Suppressor macrophage (primary cell): ENCODE results near the gene ERBB2.

Experiments
- DNase-seq, 4 experiments: peaks; one replicate each; pipeline ENCODE4 v3.0.0-alpha.2; 2020 to 2022

ERBB2 gene

DNA sequence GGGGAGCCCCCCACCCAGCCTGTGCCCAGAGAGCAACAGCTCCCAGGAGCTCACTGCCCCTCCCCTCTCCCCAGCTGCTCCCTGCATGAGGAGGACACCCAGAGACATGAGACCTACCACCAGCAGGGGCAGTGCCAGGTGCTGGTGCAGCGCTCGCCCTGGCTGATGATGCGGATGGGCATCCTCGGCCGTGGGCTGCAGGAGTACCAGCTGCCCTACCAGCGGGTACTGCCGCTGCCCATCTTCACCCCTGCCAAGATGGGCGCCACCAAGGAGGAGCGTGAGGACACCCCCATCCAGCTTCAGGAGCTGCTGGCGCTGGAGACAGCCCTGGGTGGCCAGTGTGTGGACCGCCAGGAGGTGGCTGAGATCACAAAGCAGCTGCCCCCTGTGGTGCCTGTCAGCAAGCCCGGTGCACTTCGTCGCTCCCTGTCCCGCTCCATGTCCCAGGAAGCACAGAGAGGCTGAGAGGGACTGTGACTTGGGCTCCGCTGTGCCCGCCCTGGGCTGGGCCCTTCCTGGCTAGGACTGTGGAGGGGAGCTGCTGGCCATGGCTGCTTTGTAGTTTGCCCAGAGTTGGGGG is 34.1 kb upstream of the ERBB2 start:
- DNase-seq, result no peak

DNA sequence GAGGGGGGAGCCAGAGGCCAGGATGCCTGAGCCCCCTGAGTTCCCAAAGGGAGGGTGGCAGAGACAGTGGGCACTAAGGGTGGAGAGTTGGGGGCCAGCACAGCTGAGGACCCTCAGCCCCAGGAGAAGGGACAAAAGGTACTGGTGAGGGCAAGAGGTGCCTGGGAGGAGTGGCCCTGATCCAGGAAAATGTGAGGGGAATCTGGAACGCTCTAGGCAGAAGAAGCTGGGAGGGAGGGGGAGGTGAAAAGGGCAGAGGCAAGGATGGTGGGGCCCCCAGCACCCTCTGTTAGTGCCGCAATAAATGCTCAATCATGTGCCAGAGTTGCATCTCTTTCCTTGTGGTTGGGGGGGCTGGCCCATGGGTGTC is 33.6 kb upstream of the ERBB2 start:
- DNase-seq, result no peak

DNA sequence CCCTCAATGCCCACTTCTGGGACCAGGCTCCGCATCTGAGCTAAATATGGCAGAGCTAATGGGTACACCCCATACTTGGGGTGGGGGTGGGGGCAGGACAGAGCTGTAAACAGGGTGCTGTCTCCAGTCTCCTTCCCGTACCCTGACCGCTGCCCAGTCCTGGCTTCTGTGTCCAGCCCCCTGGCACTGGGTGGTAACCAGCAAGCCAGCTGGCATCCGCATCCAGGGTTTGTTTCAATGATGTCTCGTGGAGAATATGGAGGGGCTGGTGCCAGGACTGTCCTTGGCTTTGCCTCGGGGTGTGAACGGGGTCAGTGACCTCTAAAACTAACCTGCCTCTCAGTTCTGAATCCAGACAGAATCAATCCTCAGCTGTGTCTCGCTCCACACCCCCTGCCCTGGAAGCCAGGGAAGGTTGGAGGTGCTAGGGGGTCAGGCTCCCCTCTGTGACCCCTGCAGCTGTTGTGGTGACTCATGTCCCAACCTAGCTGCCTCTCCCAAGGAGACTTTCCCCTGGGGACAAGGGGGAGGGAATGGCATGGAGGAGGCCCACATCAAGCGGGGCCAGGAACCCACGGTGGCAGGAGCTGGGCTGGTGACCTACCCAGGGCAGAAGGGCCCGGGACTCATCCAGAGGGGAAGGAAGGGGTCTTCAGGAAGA is 33.1 kb upstream of the ERBB2 start:
- DNase-seq, result no peak

DNA sequence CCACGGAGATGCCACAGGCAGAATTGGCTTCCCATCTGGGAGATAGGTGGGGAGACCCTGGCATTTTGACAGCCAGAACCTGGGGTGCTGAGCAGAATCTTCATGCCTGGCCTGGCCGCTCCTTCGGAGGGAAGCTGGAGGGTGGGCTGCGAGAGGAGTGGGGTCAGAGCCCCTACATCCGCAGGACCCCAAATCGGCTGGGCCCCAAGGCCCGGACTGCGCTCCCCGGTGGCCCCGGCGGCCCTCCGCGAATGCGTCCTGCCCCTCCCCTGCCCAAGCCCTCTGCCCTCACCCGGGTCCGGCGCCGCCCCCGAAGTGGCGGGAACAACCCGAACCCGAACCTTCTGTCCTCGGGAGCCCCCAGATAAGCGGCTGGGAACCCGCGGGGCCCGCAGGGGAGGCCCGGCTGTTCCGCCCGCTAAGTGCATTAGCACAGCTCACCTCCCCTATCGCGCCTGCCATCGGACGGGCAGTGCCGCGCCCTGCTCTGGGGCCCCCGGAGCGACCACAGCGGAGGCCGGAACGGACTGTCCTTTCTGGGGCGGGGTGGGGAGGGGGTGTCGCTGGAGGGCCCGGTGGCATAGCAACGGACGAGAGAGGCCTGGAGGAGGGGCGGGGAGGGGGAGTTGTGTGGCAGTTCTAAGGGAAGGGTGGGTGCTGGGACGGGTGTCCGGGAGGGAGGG is 32.5 kb upstream of the ERBB2 start:
- peak in 1 of 4 experiments; percentile 23 for DNase-seq

DNA sequence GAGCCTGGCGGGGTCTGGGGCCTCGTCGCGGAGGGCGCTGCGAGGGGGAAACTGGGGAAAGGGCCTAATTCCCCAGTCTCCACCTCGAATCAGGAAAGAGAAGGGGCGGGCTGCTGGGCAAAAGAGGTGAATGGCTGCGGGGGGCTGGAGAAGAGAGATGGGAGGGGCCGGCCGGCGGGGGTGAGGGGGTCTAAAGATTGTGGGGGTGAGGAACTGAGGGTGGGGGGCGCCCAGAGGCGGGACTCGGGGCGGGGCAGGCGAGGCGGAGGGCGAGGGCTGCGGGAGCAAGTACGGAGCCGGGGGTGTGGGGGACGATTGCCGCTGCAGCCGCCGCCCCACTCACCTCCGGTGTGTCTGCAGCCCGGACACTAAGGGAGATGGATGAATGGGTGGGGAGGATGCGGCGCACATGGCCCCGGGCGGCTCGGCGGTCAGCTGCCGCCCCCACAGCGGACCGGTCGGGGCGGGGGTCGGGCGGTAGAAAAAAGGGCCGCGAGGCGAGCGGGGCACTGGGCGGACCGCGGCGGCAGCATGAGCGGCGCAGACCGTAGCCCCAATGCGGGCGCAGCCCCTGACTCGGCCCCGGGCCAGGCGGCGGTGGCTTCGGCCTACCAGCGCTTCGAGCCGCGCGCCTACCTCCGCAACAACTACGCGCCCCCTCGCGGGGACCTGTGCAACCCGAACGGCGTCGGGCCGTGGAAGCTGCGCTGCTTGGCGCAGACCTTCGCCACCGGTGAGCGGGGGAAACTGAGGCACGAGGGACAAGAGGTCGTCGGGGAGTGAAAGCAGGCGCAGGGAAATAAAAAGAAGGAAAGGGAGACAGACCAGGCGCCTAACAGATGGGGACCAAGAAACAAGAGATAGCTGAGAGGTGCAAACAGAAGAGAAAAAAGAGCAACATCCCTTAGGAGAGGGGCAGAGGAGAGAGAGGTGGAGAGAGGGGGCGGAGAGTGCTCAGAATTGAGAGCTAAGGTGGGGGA is 31.6 kb upstream of the ERBB2 start, which contains the start of gene PNMT:
Gene PNMT, plus strand, starts transcription at position 509 of the 980 bp plus-strand sequence. Its CDS starts 23 bp downstream, at position 532.
- DNase-seq, result peak; percentile 52 to 85 (median 66)

DNA sequence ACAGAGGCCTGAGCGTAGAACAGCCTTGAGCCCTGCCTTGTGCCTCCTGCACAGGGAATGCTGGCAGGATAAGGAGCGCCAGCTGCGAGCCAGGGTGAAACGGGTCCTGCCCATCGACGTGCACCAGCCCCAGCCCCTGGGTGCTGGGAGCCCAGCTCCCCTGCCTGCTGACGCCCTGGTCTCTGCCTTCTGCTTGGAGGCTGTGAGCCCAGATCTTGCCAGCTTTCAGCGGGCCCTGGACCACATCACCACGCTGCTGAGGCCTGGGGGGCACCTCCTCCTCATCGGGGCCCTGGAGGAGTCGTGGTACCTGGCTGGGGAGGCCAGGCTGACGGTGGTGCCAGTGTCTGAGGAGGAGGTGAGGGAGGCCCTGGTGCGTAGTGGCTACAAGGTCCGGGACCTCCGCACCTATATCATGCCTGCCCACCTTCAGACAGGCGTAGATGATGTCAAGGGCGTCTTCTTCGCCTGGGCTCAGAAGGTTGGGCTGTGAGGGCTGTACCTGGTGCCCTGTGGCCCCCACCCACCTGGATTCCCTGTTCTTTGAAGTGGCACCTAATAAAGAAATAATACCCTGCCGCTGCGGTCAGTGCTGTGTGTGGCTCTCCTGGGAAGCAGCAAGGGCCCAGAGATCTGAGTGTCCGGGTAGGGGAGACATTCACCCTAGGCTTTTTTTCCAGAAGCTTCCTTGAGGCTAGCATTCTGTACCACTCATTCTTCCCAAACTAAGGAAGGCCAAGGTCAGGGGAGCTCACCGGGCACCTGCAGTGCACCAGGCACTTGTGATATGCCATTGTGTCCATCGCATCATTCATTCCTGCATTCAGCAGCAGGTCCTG is 29.7 kb upstream of the ERBB2 start:
- DNase-seq, result no peak

DNA sequence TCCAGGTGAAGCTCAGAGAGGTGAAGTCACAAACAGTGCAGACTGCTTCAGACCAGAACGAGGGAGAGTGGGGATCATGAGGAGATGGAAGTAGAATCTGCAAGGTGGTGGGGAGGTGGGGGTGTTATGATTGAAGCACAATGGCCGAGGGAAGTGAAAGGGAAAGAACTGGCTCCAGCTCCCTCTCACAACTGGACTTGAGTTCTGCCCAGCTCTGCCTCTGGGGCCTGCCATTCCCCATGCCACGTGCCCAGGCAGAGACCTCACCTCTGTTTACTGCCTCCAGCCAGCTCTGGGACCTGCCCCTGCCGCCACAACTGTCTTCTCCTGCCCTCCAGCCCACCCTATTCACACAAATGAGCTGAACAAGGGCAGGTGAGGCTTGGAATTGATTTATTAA is 29.1 kb upstream of the ERBB2 start:
- no peak for DNase-seq

DNA sequence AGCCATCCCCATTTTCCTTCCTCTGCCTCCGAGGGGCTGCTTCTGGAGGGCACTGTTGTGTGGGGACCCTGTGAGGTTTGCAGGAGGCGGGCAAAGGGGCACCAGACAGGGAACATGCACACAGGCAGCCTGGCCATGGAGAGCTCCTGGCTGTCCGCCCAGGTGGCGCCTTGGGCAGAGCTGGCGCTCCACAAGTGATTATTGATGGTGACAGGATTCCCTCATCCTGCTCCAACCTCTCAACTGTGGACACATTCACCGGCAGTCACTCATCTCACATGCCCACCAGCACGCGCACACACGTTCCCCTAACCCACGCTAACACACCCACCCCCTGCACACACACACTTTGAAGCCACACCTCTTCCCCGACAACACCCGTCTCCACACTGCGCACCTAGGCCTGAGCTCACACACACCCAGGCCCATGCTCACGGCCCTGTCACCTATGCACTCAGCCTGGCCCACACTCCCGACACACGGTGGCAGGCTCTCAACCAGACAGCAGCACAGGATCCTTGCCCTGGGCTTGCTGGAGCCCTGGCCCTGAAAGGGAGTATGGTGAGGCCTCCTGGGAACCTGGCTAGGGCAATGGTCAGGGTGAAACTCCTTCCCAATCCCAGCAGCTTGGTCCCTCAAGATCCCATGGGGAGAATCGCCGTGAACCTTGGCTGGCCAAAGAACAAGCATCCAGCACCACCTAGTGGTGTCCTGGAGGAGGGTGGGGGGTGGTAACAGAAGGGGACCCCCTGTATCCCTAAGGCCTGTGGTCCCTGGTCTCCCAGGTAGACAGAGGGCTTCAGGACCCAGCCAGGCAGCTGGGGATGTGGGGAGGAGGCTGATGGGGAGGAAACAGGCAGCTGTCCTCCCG is 28.0 kb upstream of the ERBB2 start:
- peak in 3 of 4 experiments; percentile 25 to 53 (median 47) for DNase-seq

DNA sequence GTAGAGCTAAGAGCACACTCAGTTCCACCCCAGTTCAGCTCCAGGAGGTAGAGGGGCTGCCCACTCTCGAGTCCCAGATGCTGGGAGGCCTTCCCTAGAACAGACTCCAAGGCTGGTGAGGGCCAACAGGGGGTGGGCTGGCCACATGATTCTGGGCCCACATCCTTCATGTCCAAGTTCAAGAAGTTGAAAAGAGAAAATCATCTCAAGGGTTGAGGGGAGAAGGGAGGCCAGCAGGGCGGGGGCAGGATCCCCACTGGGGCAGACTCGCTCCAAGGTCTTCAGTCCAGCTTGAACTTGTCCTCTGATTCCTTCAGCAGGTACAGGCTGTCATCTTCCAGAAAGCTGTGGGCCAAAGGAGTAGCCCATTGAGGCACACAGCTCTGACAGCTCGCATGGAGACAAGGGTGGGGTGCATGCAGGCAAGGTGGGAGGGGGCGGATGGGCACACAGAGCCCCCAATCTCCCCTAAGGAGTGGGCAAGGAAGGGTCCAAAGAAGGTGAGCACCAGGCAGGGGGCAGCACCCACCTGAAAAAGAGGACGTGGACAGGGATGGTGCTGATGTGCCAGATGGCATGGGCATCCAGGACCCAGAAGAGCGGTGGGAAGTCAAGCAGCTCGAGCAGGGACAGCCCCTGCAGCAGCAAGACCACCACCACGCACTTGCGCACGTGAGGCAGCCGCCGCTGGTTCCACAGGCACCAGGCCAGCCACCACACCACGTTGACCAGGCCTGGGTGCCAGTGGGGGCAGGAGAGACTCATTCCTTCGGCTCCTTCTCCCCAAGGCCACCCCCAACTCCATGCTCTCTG is 27.1 kb upstream of the ERBB2 start:
- DNase-seq, result no peak

DNA sequence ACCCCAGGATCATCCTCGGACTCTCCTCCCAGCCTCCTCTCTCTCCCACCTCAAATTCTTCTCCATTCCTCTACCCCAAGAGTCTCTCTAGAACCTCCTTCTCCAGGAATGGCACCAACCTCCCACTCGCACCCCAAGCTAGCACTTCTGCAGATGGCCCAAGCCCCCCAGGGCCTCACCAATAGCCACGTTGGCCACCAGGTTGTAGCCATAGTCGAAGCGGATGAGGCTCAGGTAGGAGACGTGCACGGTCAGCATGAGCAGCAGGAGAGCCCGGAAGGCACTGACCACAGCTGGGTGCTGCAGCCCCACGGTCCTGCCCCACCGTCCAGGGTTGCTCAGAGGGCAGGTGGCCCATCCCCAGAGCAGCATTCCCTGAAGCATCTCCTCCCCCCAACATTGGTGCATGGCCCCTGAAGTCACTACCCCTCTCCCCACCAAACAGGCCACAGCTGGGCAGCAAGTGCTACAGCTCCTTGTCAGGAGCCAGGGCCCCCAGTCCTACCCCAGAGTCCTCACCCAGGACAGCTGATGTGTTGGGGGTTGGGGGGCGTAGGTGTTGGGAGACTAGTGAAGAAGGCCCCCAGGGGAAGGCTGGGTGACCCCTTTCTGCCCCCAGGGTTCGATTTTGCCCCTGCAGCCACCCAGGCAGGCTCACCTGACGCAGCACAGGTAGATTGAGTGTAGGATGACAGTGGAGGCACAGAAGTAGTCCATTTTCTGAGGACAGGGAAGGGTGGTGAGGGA is 26.4 kb upstream of the ERBB2 start:
- no peak for DNase-seq

DNA sequence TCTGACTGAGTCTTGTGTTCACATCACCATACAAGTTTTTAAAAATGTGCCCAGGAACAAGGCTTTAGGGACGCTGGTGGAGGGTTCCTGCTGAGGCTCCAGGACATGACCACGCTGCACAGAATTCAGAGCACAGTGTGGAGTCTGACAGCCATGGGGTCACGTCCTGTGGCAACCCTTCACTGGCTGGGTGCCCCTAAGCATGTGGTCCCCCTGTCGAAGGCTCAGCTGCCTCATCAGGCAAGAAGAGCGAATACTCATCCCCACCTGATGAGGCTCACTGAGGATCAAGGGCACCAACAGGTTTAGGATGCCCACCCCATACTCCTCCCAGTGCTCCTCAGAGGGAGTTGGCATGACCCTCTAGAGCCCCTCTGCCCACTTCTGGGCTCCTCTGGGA is 25.7 kb upstream of the ERBB2 start:
- DNase-seq, result no peak

DNA sequence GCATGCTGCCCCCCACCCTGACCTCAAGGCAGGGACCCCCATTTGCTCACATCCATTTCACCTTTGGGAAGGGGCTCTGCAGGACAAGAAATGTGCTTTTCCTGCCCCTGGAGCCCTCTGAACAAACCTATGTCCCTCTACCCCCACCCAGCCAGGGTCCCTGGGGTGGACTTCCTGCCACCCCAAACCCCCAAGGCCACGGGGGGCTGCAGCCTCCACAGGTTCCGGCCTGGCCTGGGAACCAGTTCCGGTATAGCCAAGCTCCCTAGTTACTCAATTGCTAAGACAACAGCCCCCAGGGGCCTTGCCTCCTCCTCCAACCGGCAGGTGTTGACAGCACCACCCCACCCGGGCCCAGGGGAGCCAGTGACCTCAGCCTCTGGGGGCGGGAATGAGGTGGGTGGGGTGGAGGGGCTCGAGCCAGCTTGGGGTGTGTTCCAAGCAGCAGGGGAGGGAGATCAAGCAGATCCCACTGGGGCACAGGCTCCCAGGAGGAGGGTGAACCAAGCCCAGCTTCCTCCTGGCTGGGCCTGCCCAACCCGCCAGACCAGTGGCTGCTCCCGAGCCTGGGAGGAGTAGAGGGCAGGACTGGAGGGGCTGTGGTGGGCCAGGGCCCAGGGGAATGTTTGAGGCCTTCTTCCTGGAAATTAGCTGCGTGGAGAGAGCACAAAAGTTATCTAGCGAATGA is 25.0 kb upstream of the ERBB2 start:
- DNase-seq, result no peak

DNA sequence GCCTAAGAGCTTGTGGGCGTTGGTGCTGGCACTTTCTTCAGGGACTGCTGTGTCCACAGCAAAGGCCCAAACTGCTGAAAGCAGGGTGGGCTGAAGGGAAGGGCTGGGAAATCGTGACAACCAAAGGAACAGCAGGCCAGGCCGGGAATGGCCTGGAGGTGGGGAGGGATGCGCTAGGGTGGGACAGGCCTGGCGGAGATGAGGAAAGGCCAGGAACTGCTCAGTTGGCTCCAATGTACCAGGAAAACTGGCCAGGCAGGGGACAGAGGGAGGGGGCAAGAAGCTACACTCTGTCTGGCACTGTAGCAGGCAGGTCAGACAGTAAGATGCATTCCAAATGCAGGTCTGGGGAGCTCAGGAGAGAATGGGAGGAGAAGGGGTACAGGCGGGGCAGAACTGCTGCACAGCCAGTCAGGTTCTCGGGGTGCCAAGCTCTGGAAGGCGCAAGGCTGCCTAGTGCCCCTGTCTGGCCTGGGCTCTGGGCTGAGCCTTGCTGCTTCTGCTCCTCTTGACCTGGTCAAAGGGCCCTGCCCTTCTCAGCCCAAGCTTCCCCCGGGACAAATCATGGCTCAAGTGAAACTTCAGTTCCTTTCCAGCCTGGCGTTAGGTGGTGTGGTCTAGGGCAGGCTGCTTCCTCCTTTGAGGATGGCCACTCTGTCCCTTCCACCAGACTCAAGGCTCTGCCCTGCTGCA is 24.3 kb upstream of the ERBB2 start:
- peak in 2 of 4 experiments; percentile 22 to 31 for DNase-seq

DNA sequence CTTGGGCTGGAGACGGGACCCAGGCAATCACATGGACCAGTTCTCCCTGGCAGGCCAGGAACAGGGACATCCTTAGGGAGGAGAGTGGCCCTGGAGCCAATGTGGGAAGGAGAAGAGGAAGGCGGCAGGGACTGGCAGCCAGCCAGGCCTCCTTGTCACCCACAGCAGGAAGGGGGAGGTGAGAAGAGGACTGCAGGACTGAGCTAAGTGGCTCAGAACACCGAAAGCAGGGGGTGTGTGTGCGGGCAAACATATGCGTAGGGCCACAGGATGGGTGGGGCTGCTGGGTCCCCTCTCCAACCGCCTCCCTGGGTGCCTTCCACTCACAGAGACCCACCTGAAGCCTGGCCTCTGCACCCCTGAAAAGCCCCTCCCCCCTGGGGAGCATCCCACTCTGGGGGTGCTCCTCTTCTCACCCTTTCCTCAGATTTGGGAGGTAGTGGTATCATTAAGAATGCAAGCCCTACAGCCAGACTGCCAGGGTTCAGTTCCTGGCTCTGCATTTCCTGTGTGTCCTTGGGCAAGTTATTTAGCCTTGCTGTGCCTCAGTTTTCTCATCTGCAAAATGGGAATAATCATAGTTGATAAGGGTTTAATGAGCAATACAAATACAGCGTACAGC is 23.6 kb upstream of the ERBB2 start:
- DNase-seq, result peak; percentile 52 to 80 (median 56)

DNA sequence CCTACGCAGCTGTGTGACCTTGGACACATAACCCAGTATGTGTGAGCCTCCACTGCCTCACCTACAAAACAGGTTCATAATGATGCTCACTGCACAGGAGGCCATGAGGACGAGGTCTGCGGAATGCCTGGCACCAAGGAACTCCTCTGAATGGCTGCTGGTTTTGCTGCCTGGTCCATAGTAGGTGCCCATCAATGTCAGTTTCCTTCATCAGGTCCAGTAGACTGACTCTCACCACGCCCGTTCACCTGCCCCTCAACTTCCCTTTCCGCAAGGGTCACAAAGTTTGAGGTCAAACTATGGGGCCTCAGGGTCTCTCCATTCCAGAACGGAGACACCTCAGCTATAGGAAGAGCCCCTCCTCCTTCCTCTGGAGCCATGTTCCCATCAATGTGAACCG is 22.8 kb upstream of the ERBB2 start:
- no peak for DNase-seq

DNA sequence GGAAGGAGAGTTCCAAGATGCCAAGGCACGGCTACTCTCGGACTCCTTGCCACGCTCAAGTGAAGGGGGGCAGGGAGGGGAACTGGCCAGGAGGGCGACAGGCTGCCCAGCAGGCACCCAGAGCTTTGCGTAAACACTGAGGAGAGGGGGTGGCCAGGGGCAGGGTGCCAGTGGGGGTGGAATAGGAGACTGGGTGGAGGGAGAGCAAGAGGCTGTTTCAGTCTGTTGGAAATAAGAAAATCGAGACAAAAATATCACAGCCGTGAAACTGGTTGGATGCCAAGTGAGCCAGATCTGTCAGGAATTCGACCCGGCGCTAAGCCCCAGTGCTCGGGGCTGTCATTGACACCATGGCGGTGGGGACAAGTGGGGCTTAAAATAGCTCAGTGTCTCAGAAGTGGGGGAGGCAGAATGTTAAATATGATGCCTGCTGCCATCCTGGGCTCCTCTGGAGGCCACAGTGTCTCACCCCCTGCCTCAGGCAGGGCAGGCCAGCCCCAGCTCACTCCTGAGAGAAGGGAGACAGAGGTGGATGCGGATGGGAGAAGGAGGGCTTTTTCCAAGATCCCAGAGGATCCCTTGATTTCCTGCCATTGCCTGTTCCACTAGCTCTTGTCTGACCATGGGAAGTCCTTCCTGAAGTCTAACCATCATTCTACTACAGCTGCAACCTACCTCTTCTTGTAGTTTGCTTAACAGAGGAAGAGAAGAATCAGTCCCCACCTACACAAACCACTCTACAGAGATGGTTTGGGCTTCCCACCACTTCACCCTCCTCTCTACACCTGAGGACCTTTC is 22.1 kb upstream of the ERBB2 start:
- no peak for DNase-seq
